Measurements from ENCODE around the gene GLE1.

Gene GLE1

GRCh38 chr9:128504485-128505413 is at the start of gene GLE1:
Gene GLE1 (plus strand): TSS chr9:128504719. CDS start chr9:128504806, 87 bp downstream.
- ATAC-seq (peak; percentile 93), DNase-seq (peak; percentile 99)
- Mint-ChIP-seq H3K27ac (peak within 1 kb of the TSS; percentile 97), H3K27me3 (no peaks in the 10 kb centered on the region), H3K36me3 (ENCODE audit: low read depth) (peaks cover 20% of the 10 kb centered on the region), H3K4me3 (peak within 1 kb of the TSS; percentile 99), H3K9me3 (no peaks in the 10 kb centered on the region), H3K4me1 (peaks cover 21% of the 10 kb centered on the region)

GRCh38 chr9:128454991-128455390 is 49.5 kb upstream of the GLE1 start:
- H3K9me3 Mint-ChIP-seq, result no peaks in the 10 kb centered on the region
- H3K4me1 Mint-ChIP-seq, result peaks cover 15% of the 10 kb centered on the region
- H3K4me3 Mint-ChIP-seq, result peak overlapping the region; percentile 58
- H3K36me3 Mint-ChIP-seq (ENCODE audit: low read depth), result peaks cover 9% of the 10 kb centered on the region
- no peak for DNase-seq
- no peak for ATAC-seq
- no peaks in the 10 kb centered on the region for H3K27me3 Mint-ChIP-seq
- H3K27ac Mint-ChIP-seq, result peak overlapping the region; percentile 59

- peak within 1 kb of the TSS; percentile 91 for H3K27ac Mint-ChIP-seq
Measured at GRCh38 chr9:128455849-128456612, 48.5 kb upstream of the GLE1 start, which contains the start of gene ODF2. Gene ODF2 (plus strand): TSS chr9:128456006. CDS start chr9:128456092, 86 bp downstream.

GRCh38 chr9:128456613-128457061 is 47.9 kb upstream of the GLE1 start:
- Mint-ChIP-seq H3K4me3 (peak overlapping the region; percentile 87), H3K9me3 (no peaks in the 10 kb centered on the region), H3K27ac (peak overlapping the region; percentile 91), H3K4me1 (peaks cover 15% of the 10 kb centered on the region), H3K36me3 (ENCODE audit: low read depth) (peaks cover 22% of the 10 kb centered on the region), H3K27me3 (no peaks in the 10 kb centered on the region)
- peak; percentile 70 for ATAC-seq
- DNase-seq, result peak; percentile 75

More at GRCh38 chr9:128455849-128456612, 48.5 kb upstream of the GLE1 start, which contains the start of gene ODF2:
- peak; percentile 99 for DNase-seq
- peak; percentile 94 for ATAC-seq
- Mint-ChIP-seq H3K4me1 (peaks cover 15% of the 10 kb centered on the region), H3K27me3 (no peaks in the 10 kb centered on the region), H3K4me3 (peak within 1 kb of the TSS; percentile 87), H3K9me3 (no peaks in the 10 kb centered on the region), H3K36me3 (ENCODE audit: low read depth) (peaks cover 16% of the 10 kb centered on the region)

GRCh38 chr9:128457207-128457606 is 47.3 kb upstream of the GLE1 start:
- DNase-seq (no peak), ATAC-seq (no peak)
- Mint-ChIP-seq H3K27ac (no peak overlapping the region), H3K4me3 (peak overlapping the region; percentile 87), H3K27me3 (no peaks in the 10 kb centered on the region), H3K36me3 (ENCODE audit: low read depth) (peaks cover 28% of the 10 kb centered on the region), H3K9me3 (no peaks in the 10 kb centered on the region), H3K4me1 (peaks cover 15% of the 10 kb centered on the region)

GRCh38 chr9:128459011-128459410 is 45.5 kb upstream of the GLE1 start:
- no peak for ATAC-seq
- Mint-ChIP-seq H3K27ac (no peak overlapping the region), H3K27me3 (no peaks in the 10 kb centered on the region)

GRCh38 chr9:128469070-128469469 is 35.4 kb upstream of the GLE1 start:
- Mint-ChIP-seq H3K36me3 (ENCODE audit: low read depth) (peaks cover 35% of the 10 kb centered on the region), H3K27me3 (no peaks in the 10 kb centered on the region)
- ATAC-seq, result no peak

More at GRCh38 chr9:128459011-128459410, 45.5 kb upstream of the GLE1 start:
- peaks cover 40% of the 10 kb centered on the region for H3K36me3 Mint-ChIP-seq (ENCODE audit: low read depth)
- peak overlapping the region; percentile 12 for H3K4me3 Mint-ChIP-seq
- DNase-seq, result no peak
- no peaks in the 10 kb centered on the region for H3K9me3 Mint-ChIP-seq
- peaks cover 15% of the 10 kb centered on the region for H3K4me1 Mint-ChIP-seq

GRCh38 chr9:128470560-128470959 is 34.0 kb upstream of the GLE1 start:
- DNase-seq, result no peak
- Mint-ChIP-seq H3K36me3 (ENCODE audit: low read depth) (peaks cover 41% of the 10 kb centered on the region), H3K27me3 (no peaks in the 10 kb centered on the region), H3K9me3 (no peaks in the 10 kb centered on the region), H3K27ac (no peak overlapping the region), H3K4me3 (no peak overlapping the region), H3K4me1 (peaks cover 2% of the 10 kb centered on the region)
- peak; percentile 31 for ATAC-seq

More at GRCh38 chr9:128469070-128469469, 35.4 kb upstream of the GLE1 start:
- H3K4me1 Mint-ChIP-seq, result peaks cover 2% of the 10 kb centered on the region
- no peak overlapping the region for H3K4me3 Mint-ChIP-seq
- H3K9me3 Mint-ChIP-seq, result no peaks in the 10 kb centered on the region
- no peak overlapping the region for H3K27ac Mint-ChIP-seq
- no peak for DNase-seq

- no peak for ATAC-seq
- H3K27ac Mint-ChIP-seq, result no peak overlapping the region
- no peak overlapping the region for H3K4me3 Mint-ChIP-seq
- peaks cover 2% of the 10 kb centered on the region for H3K4me1 Mint-ChIP-seq
- peaks cover 38% of the 10 kb centered on the region for H3K36me3 Mint-ChIP-seq (ENCODE audit: low read depth)
- DNase-seq, result no peak
- H3K27me3 Mint-ChIP-seq, result no peaks in the 10 kb centered on the region
- H3K9me3 Mint-ChIP-seq, result no peaks in the 10 kb centered on the region
Measured at GRCh38 chr9:128473104-128473503, 31.4 kb upstream of the GLE1 start.

GRCh38 chr9:128475867-128476266 is 28.7 kb upstream of the GLE1 start:
- H3K36me3 Mint-ChIP-seq (ENCODE audit: low read depth), result peaks cover 40% of the 10 kb centered on the region
- DNase-seq (no peak), ATAC-seq (no peak)
- no peaks in the 10 kb centered on the region for H3K27me3 Mint-ChIP-seq
- H3K9me3 Mint-ChIP-seq, result no peaks in the 10 kb centered on the region
- H3K4me1 Mint-ChIP-seq, result no peaks in the 10 kb centered on the region
- H3K4me3 Mint-ChIP-seq, result no peak overlapping the region
- no peak overlapping the region for H3K27ac Mint-ChIP-seq

GRCh38 chr9:128479262-128479661 is 25.3 kb upstream of the GLE1 start:
- Mint-ChIP-seq H3K4me3 (no peak overlapping the region), H3K27me3 (no peaks in the 10 kb centered on the region), H3K4me1 (no peaks in the 10 kb centered on the region), H3K9me3 (no peaks in the 10 kb centered on the region), H3K36me3 (ENCODE audit: low read depth) (peaks cover 38% of the 10 kb centered on the region), H3K27ac (no peak overlapping the region)
- ATAC-seq (no peak), DNase-seq (no peak)

- DNase-seq, result no peak
- Mint-ChIP-seq H3K27ac (no peak overlapping the region), H3K36me3 (ENCODE audit: low read depth) (peaks cover 42% of the 10 kb centered on the region), H3K4me3 (no peak overlapping the region), H3K4me1 (no peaks in the 10 kb centered on the region), H3K9me3 (no peaks in the 10 kb centered on the region), H3K27me3 (no peaks in the 10 kb centered on the region)
- ATAC-seq, result no peak
Measured at GRCh38 chr9:128481561-128481960, 23.0 kb upstream of the GLE1 start.

- Mint-ChIP-seq H3K27me3 (no peaks in the 10 kb centered on the region), H3K27ac (no peak overlapping the region), H3K36me3 (ENCODE audit: low read depth) (peaks cover 47% of the 10 kb centered on the region), H3K4me3 (no peak overlapping the region), H3K9me3 (no peaks in the 10 kb centered on the region), H3K4me1 (no peaks in the 10 kb centered on the region)
- DNase-seq (no peak), ATAC-seq (no peak)
Measured at GRCh38 chr9:128482186-128482585, 22.3 kb upstream of the GLE1 start.

- no peak overlapping the region for H3K27ac Mint-ChIP-seq
- no peaks in the 10 kb centered on the region for H3K4me1 Mint-ChIP-seq
- no peak overlapping the region for H3K4me3 Mint-ChIP-seq
- ATAC-seq (no peak), DNase-seq (no peak)
- H3K27me3 Mint-ChIP-seq, result no peaks in the 10 kb centered on the region
- no peaks in the 10 kb centered on the region for H3K9me3 Mint-ChIP-seq
- peaks cover 44% of the 10 kb centered on the region for H3K36me3 Mint-ChIP-seq (ENCODE audit: low read depth)
Measured at GRCh38 chr9:128484686-128485413, 19.7 kb upstream of the GLE1 start.
